GM12875 (cell line): ENCODE data around the gene CAPNS1.

ENCODE experiments used
- H3K4me3 ChIP-seq: one replicate; pipeline ENCODE4 v1.5.1; 2011; ENCODE audit warnings: low read depth, low read length, control low read depth
- TF ChIP-seq, protein P1 (sequence below): IDR thresholded peaks from 2 replicates; pipeline ENCODE4 v1.5.1; 2011; ENCODE audit warnings: low read depth, mild to moderate bottlenecking, control low read depth, inconsistent platforms, low read length, moderate library complexity, borderline replicate concordance; ENCODE audit not compliant: insufficient read depth

Gene CAPNS1

DNA sequence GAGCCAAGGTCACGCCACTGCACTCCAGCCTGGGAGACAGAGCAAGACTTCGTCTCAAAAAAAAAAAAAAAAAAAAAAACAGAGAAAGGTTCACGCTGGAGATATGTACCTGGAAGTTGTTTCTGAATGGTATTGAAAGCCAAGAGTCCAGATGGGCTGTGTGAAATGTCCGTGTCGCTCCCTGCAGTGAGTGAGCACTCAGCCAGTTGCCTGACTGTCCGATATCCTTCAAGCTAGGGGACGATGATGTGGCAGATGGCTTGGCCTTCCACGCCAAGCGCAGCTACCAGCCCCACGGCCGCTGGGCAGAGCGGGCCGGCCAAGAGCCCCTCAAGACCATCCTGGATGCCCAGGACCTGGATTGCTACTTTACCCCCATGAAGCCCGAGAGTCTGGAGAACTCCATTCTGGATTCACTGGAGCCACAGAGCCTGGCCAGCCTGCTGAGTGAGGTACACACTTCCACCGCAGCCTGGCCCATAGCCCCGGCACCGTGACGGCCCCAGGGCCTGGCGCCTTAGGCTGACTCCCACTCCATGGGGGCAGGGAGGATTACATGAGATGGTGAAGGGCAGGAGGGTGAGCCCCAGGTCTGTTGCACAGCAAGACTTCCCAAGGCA is 40.6 kb upstream of the CAPNS1 start:
- H3K4me3 ChIP-seq, result no peak overlapping the region
- TF ChIP-seq, protein P1, sequence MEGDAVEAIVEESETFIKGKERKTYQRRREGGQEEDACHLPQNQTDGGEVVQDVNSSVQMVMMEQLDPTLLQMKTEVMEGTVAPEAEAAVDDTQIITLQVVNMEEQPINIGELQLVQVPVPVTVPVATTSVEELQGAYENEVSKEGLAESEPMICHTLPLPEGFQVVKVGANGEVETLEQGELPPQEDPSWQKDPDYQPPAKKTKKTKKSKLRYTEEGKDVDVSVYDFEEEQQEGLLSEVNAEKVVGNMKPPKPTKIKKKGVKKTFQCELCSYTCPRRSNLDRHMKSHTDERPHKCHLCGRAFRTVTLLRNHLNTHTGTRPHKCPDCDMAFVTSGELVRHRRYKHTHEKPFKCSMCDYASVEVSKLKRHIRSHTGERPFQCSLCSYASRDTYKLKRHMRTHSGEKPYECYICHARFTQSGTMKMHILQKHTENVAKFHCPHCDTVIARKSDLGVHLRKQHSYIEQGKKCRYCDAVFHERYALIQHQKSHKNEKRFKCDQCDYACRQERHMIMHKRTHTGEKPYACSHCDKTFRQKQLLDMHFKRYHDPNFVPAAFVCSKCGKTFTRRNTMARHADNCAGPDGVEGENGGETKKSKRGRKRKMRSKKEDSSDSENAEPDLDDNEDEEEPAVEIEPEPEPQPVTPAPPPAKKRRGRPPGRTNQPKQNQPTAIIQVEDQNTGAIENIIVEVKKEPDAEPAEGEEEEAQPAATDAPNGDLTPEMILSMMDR, result no peak

DNA sequence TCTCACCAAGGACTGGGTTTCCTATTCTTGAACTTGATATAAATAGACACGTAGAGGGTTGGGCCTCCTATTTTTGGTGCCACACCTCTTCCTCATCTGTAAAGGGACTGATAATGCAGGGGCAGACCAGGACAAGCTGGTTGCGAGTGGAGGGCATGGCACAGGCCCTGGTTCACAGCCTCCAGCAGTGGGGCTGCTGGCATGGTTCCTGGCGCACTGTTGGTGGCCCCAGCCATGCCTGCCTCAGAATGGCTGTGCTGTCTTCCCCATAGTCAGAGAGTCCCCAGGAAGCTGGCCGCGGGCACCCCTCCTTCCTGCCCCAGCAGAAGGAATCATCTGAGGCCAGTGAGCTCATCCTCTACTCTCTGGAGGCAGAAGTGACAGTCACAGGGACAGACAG is 39.4 kb upstream of the CAPNS1 start:
- H3K4me3 ChIP-seq, result no peak overlapping the region
- TF ChIP-seq, protein P1, result no peak

DNA sequence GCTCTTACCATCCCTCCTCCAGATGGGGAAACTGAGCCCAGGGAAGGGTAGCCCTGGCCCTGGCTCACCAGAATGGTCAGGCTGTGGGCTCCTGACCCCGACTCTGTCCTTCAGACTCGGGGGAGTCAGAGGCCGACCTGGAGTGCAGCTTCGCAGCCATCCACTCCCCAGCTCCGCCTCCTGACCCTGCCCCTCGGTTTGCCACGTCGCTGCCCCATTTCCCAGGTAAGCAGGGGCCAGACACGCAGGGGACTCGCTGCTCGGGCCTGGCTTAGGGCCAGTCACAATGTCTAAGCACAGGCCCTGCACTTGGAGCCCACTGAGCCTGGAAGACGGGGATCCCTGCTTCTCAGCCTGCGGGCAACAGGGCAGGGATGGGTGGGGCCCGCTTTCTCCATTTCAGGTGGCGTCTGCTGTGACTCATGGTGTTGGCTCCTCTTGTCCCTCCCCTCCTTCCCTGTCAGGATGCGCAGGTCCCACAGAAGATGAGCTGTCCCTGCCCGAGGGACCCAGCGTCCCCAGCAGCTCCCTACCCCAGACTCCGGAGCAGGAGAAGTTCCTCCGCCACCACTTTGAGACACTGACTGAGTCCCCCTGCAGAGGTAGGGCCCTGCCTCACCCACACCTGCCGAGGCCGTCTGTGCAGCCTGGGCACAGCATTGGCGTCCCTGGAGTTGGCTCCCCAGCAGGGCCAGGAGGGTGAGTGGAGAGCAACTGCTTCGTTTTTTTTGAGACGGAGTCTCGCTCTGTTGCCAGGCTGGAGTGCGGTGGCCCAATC is 38.1 kb upstream of the CAPNS1 start:
- no peak overlapping the region for H3K4me3 ChIP-seq
- TF ChIP-seq, protein P1, result no peak

DNA sequence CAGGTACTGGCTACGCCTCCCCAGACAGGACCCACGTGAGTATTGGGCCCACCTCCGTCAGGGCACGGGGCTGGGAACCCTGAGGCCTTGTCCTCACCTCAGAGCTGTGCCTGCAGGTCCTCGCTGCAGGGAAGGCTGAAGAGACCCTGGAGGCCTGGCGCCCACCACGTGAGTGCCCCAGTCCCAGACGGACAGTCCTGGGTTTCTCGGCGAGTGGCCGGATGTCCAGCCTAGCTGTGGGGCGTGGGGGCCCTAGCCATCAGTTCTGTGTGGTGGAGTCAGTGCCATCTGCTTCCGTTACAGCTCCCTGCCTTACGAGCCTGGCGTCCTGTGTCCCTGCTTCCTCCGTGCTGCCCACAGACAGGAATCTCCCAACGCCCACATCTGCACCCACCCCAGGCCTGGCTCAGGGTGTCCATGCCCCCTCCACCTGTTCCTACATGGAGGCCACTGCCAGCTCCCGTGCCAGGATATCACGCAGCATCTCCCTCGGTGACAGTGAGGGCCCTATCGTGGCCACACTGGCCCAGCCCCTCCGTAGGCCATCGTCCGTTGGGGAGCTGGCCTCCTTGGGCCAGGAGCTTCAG is 36.7 kb upstream of the CAPNS1 start:
- TF ChIP-seq, protein P1, result no peak
- no peak overlapping the region for H3K4me3 ChIP-seq

DNA sequence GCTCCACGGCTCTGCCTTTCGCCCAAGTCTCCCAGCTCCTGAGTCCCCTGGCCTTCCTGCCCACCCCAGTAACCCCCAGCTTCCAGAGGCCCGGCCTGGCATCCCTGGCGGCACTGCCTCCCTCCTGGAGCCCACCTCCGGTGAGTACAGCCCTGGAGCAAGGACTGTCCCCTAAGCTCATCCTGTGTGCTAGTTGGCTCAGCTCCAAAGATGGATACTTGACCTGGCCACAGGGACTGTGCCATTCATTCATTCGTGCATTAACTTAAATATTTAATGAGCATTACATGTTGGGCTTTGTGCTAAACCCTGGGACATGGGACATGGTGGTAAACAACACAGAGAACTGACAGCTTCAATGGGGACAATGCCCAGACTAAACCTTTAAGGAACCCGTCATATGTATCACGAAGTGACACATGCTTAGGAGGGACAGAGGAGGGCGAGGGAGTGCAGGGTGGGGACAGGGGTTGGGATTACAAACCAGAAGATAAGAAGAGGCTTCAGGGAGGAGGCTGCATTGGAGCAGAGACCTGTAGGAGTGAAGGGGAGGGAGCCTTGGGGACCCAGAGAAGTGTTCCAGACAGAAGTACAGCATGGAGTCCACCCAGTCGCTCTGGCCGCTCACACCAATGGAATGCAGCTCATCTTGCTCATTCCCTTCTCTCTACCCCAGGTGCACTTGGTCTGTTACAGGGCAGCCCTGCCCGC is 35.9 kb upstream of the CAPNS1 start:
- TF ChIP-seq, protein P1, result no peak
- H3K4me3 ChIP-seq, result no peak overlapping the region

DNA sequence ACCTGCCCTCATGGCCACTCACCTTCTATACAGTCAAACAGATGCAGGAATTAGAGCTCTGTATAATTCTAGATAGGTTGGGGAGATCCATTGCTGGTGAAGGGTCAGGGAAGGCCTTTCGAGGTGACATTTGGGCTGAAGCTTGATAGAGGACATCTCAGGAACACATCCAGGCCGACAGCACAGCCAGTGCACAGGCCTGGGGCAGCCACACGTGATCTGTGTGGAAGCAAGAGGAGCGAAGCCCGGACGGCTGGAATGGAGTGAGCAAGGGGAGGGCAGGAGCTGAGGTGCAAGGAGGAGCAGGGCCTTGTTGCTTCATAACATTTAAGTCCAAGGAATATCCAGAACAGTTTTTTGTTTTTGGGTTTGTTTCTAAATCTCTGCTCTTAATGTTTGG is 33.4 kb upstream of the CAPNS1 start:
- TF ChIP-seq, protein P1, result no peak
- H3K4me3 ChIP-seq, result no peak overlapping the region
